ENCODE data around the gene GET3.
A peak's percentile ranks its signal among the peaks of the same experiment; 100 is the strongest.

GET3 gene

GRCh38 chr19:12778017-12778904 is 41.0 kb downstream of the GET3 start:
- DNase-seq, result peak in 38 of 56 donors; percentile 6 to 73 (median 56)

- DNase-seq, result no peak
Observed at GRCh38 chr19:12778905-12779161, 41.5 kb downstream of the GET3 start.

- DNase-seq, result peak in 13 of 56 donors; percentile 6 to 67 (median 28)
Observed at GRCh38 chr19:12779162-12779993, 42.1 kb downstream of the GET3 start.

- DNase-seq, result peak in 4 of 56 donors; percentile 60 to 94 (median 76)
Observed at GRCh38 chr19:12782174-12782423, 44.8 kb downstream of the GET3 start.

- peak in 54 of 56 donors; percentile 41 to 95 (median 84) for DNase-seq
Observed at GRCh38 chr19:12782424-12783290, 45.4 kb downstream of the GET3 start.

GRCh38 chr19:12783291-12783848 is 46.1 kb downstream of the GET3 start:
- DNase-seq, result peak in 1 of 56 donors; percentile 48

- peak in 7 of 56 donors; percentile 4 to 54 (median 28) for DNase-seq
Observed at GRCh38 chr19:12783849-12784393, 46.6 kb downstream of the GET3 start.

- DNase-seq, result peak in 1 of 56 donors; percentile 3
Observed at GRCh38 chr19:12784394-12784870, 47.1 kb downstream of the GET3 start.

- no peak for DNase-seq
Observed at GRCh38 chr19:12784871-12785430, 47.7 kb downstream of the GET3 start.

- peak in 13 of 56 donors; percentile 11 to 51 (median 27) for DNase-seq
Observed at GRCh38 chr19:12785431-12786031, 48.2 kb downstream of the GET3 start.

- DNase-seq, result peak in 47 of 56 donors; percentile 25 to 83 (median 59)
Observed at GRCh38 chr19:12786141-12786870, 49.0 kb downstream of the GET3 start.

GRCh38 chr19:12786952-12787351 is 49.7 kb downstream of the GET3 start:
- no peak for DNase-seq

- DNase-seq, result no peak
Observed at GRCh38 chr19:12787458-12787857, 50.2 kb downstream of the GET3 start.

GRCh38 chr19:12788042-12788681 is 50.9 kb downstream of the GET3 start:
- DNase-seq, result no peak

- peak in 49 of 56 donors; percentile 12 to 80 (median 52) for DNase-seq
Observed at GRCh38 chr19:12788682-12789097, 51.4 kb downstream of the GET3 start.

GRCh38 chr19:12789098-12789903 is 52.0 kb downstream of the GET3 start:
- peak in 2 of 56 donors; percentile 40 to 67 for DNase-seq

- peak; percentile 41 to 96 (median 89) for DNase-seq
Observed at GRCh38 chr19:12789904-12790619, 52.8 kb downstream of the GET3 start.
